Thyroid gland (tissue), 4 donors: ENCODE measurements around the gene PDE4B.

ENCODE experiments used
- CTCF ChIP-seq, 6 experiments: fragments of 200-600 bp in 3 of 6; fragments of 450-650 bp in 3 of 6; sonication (generic) in 3 of 6; IDR thresholded peaks; one replicate each; pipeline ENCODE4 v1.5.1; 2016 to 2019; ENCODE audit warnings: antibody characterized with exemption in 6 of 6, mild to moderate bottlenecking in 2 of 6, inconsistent platforms in 1 of 6, moderate library complexity in 1 of 6
- POLR2A ChIP-seq, 2 donors: fragments of 450-650 bp; IDR thresholded peaks; one replicate each; pipeline ENCODE4 v1.6.1; 2017; ENCODE audit warnings: antibody characterized with exemption in 2 of 2, mild to moderate bottlenecking in 2 of 2, moderate library complexity in 1 of 2

GRCh38 chr1:65872301-65872700 is 79.6 kb downstream of the PDE4B start:
- TF ChIP-seq CTCF (IDR thresholded peaks at IDR 0.05), result no peak
- TF ChIP-seq POLR2A (IDR thresholded peaks at IDR 0.05), result no peak
